GM12864 (cell line): Measurements from ENCODE around the gene HS6ST3.

ENCODE experiments used
- DNase-seq: peaks from one replicate; pipeline ENCODE4 v3.0.0-alpha.2; 2011; ENCODE audit warnings: low read depth
- H3K4me3 ChIP-seq: 2 replicates; pipeline ENCODE4 v1.5.1; 2011; ENCODE audit warnings: mild to moderate bottlenecking, low read depth, low read length, control low read depth
- TF ChIP-seq, protein P1 (sequence below): IDR thresholded peaks from 2 replicates; pipeline ENCODE4 v1.5.1; 2011; ENCODE audit warnings: low read depth, mild to moderate bottlenecking, moderate library complexity, low read length, control low read depth, inconsistent platforms; ENCODE audit errors: missing control alignments

Gene HS6ST3

DNA sequence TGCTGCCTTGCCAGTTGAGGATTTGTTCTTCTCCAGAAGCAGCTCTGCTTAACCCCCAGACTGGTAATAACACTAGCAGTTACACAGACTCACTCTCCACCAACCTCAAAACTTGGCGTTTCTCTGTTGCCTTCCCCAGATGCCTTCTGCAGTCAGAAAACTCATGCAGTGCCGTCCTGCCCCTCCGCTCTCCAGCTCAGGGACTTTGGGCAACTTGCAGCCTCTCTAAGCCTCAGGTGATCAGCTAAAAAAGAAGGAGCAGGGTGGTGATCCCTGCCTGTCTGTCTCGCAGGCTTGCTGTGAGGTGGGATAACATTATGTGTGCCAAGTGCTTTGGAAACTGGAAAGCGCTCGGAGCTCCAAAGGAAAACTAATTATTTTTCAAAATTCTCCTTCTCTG is 391.6 kb downstream of the HS6ST3 start:
- TF ChIP-seq, protein P1, sequence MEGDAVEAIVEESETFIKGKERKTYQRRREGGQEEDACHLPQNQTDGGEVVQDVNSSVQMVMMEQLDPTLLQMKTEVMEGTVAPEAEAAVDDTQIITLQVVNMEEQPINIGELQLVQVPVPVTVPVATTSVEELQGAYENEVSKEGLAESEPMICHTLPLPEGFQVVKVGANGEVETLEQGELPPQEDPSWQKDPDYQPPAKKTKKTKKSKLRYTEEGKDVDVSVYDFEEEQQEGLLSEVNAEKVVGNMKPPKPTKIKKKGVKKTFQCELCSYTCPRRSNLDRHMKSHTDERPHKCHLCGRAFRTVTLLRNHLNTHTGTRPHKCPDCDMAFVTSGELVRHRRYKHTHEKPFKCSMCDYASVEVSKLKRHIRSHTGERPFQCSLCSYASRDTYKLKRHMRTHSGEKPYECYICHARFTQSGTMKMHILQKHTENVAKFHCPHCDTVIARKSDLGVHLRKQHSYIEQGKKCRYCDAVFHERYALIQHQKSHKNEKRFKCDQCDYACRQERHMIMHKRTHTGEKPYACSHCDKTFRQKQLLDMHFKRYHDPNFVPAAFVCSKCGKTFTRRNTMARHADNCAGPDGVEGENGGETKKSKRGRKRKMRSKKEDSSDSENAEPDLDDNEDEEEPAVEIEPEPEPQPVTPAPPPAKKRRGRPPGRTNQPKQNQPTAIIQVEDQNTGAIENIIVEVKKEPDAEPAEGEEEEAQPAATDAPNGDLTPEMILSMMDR = no peak
- no peak for DNase-seq
- H3K4me3 ChIP-seq = no peak overlapping the region

DNA sequence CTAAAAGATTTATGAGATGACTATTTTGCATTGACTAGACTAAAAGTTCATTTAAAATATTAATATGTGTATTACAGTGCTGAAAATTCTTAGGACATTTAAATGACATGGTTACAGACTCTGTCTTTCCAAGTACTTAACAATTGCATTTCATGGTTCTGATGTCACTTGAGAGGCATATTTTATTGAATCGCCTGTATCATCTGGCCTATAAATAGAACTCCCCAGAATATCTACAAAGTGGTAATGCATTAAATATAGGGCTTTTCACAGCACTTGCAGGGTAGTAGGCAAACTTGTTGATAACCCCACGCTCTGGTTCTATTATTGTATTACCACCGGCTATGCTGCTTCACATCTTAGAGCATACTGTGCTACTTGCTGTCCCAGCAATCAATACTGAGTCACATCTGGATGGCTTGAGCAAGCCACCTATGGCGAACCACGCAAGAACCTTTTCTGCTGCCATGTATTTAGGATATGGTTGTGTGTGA is 400.6 kb downstream of the HS6ST3 start:
- H3K4me3 ChIP-seq = no peak overlapping the region

DNA sequence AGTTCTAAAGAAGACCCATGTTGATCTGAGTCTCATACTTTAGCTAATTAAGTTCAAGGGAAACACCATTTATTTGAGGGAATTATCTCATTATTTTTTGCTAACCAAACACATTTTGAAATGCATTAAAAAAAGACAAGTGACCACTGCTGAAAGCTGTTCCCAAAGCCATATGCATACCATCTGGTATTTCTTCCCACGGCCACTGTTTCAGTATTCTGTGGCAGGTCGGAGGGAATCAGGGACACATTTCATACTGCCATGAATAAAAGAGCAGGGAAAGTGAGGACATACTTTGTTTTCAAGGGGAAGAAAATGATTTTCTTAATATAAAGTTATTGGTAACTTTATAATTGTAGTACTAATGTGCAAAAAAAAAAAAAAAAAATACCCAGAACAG is 401.2 kb downstream of the HS6ST3 start:
- H3K4me3 ChIP-seq = no peak overlapping the region
- no peak for DNase-seq
- TF ChIP-seq, protein P1 = no peak

More for the DNA sequence above, 400.6 kb downstream of the HS6ST3 start:
- DNase-seq = no peak
- TF ChIP-seq, protein P1 = no peak

DNA sequence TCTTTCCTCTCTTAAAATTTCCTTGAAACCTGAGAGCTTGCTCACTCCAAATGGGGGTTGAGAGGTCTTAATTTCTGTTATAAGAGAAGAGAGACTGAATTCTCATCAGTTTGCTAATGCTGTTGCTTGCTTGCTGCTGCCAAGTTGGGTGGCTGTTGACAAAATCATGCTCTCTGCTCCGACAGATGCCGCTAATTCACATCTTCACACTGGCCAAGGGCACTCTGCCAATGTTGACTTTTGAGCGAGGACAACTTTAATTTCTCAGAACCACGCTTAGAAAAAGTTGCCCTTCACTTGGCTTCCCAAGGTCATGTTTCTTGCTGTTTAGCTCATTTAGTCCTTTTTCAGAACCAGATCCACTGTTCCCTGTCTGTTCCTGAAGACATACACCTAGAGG is 402.9 kb downstream of the HS6ST3 start:
- TF ChIP-seq, protein P1 = no peak
- no peak for DNase-seq
- H3K4me3 ChIP-seq = no peak overlapping the region

DNA sequence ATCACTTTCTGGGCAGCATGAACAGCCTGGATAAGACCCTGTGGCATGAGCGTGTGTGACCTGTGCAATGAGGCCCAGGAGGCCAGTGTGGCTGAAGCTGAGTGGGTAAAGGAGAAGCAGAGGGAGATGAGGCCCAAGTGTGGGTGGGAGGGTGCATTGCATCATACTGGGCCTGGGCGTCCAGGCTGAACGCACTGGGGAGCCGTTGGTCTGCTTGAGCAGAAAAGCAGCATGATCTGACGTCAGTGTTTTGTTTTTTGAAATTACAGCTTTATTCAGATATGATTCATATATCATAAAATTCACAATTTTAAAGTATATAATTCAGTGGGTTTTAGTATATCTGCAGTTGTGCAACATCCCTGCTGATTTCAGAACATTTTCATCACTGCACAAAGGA is 409.7 kb downstream of the HS6ST3 start:
- DNase-seq = no peak
- H3K4me3 ChIP-seq = no peak overlapping the region
- TF ChIP-seq, protein P1 = no peak

DNA sequence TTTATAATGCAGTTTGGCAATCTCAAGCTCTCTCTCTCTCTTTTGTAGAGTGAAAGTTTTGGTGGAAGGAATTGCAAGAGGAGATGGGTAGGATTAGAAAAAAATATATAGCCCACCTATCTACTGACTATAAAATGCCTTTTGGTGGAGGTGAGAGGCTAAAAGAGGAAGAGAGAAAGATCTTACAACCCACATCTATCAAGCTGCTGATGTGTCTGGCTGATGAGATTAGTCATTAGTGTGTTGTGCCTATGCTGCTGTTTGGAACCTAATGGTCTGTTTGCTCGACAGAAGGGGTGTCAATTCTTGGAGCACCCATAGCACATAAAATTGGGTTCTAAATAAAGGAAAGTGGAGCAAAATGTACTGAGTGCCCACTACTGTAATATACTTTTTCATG is 411.0 kb downstream of the HS6ST3 start:
- TF ChIP-seq, protein P1 = no peak

DNA sequence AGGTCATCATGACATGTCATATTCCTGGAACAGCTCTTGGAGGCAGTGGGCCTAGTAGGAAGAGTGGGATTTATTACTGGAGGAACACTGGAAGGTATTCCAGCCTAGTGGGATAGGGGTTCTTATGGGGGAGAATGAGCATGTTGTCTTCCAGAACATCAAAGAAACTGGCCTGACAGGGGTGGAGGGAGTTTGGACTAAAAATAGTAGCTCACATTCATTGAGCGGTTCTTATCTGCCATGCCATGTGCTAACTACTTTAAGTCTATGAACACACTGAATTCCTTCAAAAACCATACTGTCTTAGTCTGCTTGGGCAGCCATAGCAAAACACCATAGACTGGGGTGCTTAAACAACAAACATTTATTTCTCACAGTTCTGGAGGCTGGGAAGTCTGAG is 413.6 kb downstream of the HS6ST3 start:
- no peak for DNase-seq
- no peak overlapping the region for H3K4me3 ChIP-seq
- TF ChIP-seq, protein P1 = no peak

More for the DNA sequence above, 411.0 kb downstream of the HS6ST3 start:
- no peak overlapping the region for H3K4me3 ChIP-seq
- DNase-seq = no peak
